Smooth muscle cell (in vitro differentiated cells): ENCODE measurements around the gene UPF1. TPM values are rescaled to one million over a fixed set of nuclear protein-coding genes. Genes with fewer than 3 reads are reported as not detected.

Experiments used
- DNase-seq: peaks from one replicate; lab custom pipeline; 2025; ENCODE audit not compliant: unreplicated experiment; lab: John Stamatoyannopoulos, UW
- H2AFZ ChIP-seq: fragments of 200-600 bp; sonication (generic); 2 replicates; pipeline ENCODE4 v1.6.0; 2016; ENCODE audit warnings: antibody characterized with exemption, low read depth, mild to moderate bottlenecking
- H3F3A ChIP-seq: fragments of 200-600 bp; sonication (generic); 2 replicates; pipeline ENCODE4 v1.6.0; 2017; ENCODE audit warnings: antibody characterized with exemption, low read depth
- H3K27ac ChIP-seq: fragments of 200-600 bp; sonication (generic); 2 replicates; pipeline ENCODE4 v1.5.1; 2016; ENCODE audit warnings: low read depth, mild to moderate bottlenecking
- H3K27me3 ChIP-seq: fragments of 200-600 bp; sonication (generic); 2 replicates; pipeline ENCODE4 v1.6.1; 2016; ENCODE audit warnings: low read depth, mild to moderate bottlenecking
- H3K36me3 ChIP-seq: fragments of 200-600 bp; sonication (generic); 2 replicates; pipeline ENCODE4 v1.5.1; 2016; ENCODE audit warnings: low read depth
- H3K4me1 ChIP-seq: fragments of 200-600 bp; sonication (generic); 2 replicates; pipeline ENCODE4 v1.5.1; 2016; ENCODE audit warnings: low read depth
- H3K4me2 ChIP-seq: fragments of 200-600 bp; sonication (generic); 2 replicates; pipeline ENCODE4 v1.6.0; 2016; ENCODE audit warnings: mild to moderate bottlenecking
- H3K4me3 ChIP-seq: fragments of 200-600 bp; sonication (generic); 2 replicates; pipeline ENCODE4 v1.5.1; 2016; ENCODE audit warnings: mild to moderate bottlenecking
- H3K79me2 ChIP-seq: fragments of 200-600 bp; sonication (generic); 2 replicates; pipeline ENCODE4 v1.6.0; 2016; ENCODE audit warnings: low read depth, mild to moderate bottlenecking
- H3K9ac ChIP-seq: fragments of 200-600 bp; sonication (generic); 2 replicates; pipeline ENCODE4 v1.6.0; 2016; ENCODE audit warnings: low read depth
- H3K9me3 ChIP-seq: fragments of 200-600 bp; sonication (generic); replicated peaks from 2 replicates; pipeline ENCODE4 v1.5.1; 2016; ENCODE audit warnings: low read depth
- H4K20me1 ChIP-seq: fragments of 200-600 bp; sonication (generic); 2 replicates; pipeline ENCODE4 v1.6.0; 2016; ENCODE audit warnings: low read depth
- WGBS: methylation state at CpG from one replicate; pipeline ENCODE4 v1.1.7; 2016; ENCODE audit warnings: low lambda C conversion rate; 5-methylcytosine and 5-hydroxymethylcytosine counted together
- polyA plus RNA-seq: library from polyadenylated mRNA; unstranded; fragments of >200 nt; fragmentation: Nextera tagmentation; extraction: Ambion mirVana; gene quantifications from 2 replicates; pipeline ENCODE4 v1.2.1, GENCODE V29; 2016
- total RNA-seq: library from RNA; depleted of rRNA; stranded (reverse); fragments of >200 nt; gene quantifications from 2 replicates; pipeline ENCODE4 v1.2.3, GENCODE V29; 2014
- TF ChIP-seq, protein P1 (sequence below): fragments of 200-600 bp; sonication (generic); IDR thresholded peaks from 2 replicates; pipeline ENCODE4 v1.5.1; 2017; ENCODE audit warnings: borderline replicate concordance, mild to moderate bottlenecking, antibody characterized with exemption; ENCODE audit not compliant: insufficient read depth, poor library complexity, severe bottlenecking

UPF1 gene
- total and polyA plus RNA-seq, 2 experiments from 2014 or later: 30.3 to 37.8 TPM

DNA sequence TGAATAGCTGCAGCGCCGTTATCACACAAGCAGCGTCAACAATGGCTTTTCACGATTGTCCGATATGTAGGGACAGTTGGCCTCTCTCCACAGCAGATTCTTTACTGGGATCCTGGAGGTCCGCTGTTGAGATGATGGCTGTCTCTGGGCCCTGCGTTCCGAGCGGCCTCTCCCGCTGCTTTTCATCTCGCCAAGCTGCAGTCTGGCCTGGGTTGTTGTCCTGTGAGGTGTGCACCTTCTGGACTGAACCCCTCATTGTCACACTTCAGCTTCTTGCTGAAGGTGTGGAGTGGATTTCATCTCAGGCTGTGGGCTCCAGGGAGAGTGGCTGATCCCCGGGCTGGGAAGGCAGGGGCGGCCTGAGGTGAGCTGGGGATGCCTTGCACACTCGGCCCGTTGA is 9.6 kb downstream of the UPF1 start:
- TF ChIP-seq, protein P1, sequence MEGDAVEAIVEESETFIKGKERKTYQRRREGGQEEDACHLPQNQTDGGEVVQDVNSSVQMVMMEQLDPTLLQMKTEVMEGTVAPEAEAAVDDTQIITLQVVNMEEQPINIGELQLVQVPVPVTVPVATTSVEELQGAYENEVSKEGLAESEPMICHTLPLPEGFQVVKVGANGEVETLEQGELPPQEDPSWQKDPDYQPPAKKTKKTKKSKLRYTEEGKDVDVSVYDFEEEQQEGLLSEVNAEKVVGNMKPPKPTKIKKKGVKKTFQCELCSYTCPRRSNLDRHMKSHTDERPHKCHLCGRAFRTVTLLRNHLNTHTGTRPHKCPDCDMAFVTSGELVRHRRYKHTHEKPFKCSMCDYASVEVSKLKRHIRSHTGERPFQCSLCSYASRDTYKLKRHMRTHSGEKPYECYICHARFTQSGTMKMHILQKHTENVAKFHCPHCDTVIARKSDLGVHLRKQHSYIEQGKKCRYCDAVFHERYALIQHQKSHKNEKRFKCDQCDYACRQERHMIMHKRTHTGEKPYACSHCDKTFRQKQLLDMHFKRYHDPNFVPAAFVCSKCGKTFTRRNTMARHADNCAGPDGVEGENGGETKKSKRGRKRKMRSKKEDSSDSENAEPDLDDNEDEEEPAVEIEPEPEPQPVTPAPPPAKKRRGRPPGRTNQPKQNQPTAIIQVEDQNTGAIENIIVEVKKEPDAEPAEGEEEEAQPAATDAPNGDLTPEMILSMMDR: no peak
- Histone ChIP-seq H3K27ac (no peak overlapping the region), H3K9me3 (no peaks in the 10 kb centered on the region), H2AFZ (no peak overlapping the region), H3F3A (no peaks in the 10 kb centered on the region), H3K79me2 (peaks cover 99% of the 10 kb centered on the region), H3K9ac (no peak overlapping the region), H3K4me3 (no peak overlapping the region), H3K4me1 (no peaks in the 10 kb centered on the region), H3K36me3 (no peaks in the 10 kb centered on the region), H3K4me2 (no peak overlapping the region), H4K20me1 (peaks cover 100% of the 10 kb centered on the region), H3K27me3 (no peaks in the 10 kb centered on the region)
- no peak for DNase-seq
- 97% methylated on average over 15 of the region's 15 CpGs for WGBS

DNA sequence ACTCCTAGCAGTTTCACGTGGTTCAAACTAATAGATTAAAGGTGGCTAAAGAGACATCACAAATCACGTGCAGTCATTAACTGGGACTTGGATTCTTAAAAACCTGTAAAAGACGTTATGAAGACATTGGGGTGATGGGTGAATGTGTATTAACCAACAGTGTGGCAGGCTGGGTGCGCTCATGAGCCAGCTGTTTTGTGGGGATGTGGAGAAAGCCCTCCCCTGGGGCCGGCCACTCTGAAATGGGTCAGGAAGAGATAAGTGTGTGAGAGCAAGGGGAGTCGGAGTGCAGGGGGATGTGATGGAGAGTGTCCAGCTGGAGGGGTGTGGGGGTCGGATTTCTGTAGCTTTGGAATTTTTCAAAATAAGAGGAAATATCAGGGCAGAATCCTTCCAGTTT is 10.4 kb downstream of the UPF1 start:
- H2AFZ ChIP-seq: no peak overlapping the region
- no peaks in the 10 kb centered on the region for H3K27me3 ChIP-seq
- no peak for DNase-seq
- H3K27ac ChIP-seq: no peak overlapping the region
- H4K20me1 ChIP-seq: peaks cover 100% of the 10 kb centered on the region
- H3K36me3 ChIP-seq: no peaks in the 10 kb centered on the region
- no peaks in the 10 kb centered on the region for H3K9me3 ChIP-seq
- WGBS: 85% methylated on average over 7 of the region's 7 CpGs
- TF ChIP-seq, protein P1: no peak
- no peak overlapping the region for H3K4me2 ChIP-seq
- no peak overlapping the region for H3K4me3 ChIP-seq
- no peaks in the 10 kb centered on the region for H3F3A ChIP-seq
- H3K9ac ChIP-seq: no peak overlapping the region
- peaks cover 96% of the 10 kb centered on the region for H3K79me2 ChIP-seq
- H3K4me1 ChIP-seq: no peaks in the 10 kb centered on the region

DNA sequence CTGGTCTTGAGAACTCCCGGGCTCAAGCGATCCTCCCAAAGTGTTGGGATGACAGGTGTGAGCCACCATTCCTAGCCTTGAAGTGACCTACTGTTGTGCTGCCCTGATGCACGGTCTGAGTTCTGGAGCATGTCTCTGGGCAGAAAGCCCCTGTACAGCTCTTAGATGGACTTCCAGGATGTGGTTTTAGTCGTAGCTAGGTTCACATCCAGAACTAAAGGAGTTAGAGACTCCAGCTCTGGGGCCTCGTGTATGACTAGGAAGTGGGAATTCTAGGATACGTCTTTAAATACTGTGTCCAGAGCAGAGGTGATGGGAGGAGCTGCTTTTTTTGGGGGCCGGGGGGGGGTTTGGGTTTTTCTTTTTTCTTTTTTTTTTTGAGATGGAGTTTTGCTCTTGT is 12.2 kb downstream of the UPF1 start:
- Histone ChIP-seq H3K9me3 (no peaks in the 10 kb centered on the region), H3K4me3 (no peak overlapping the region), H3K36me3 (no peaks in the 10 kb centered on the region), H3K27me3 (no peaks in the 10 kb centered on the region), H4K20me1 (peaks cover 100% of the 10 kb centered on the region), H3K4me2 (no peak overlapping the region), H3K79me2 (peaks cover 93% of the 10 kb centered on the region), H3F3A (peaks cover 7% of the 10 kb centered on the region), H3K9ac (no peak overlapping the region), H2AFZ (no peak overlapping the region), H3K4me1 (no peaks in the 10 kb centered on the region), H3K27ac (no peak overlapping the region)
- TF ChIP-seq, protein P1: no peak
- WGBS: 89% methylated on average over 7 of the region's 7 CpGs
- DNase-seq: no peak

DNA sequence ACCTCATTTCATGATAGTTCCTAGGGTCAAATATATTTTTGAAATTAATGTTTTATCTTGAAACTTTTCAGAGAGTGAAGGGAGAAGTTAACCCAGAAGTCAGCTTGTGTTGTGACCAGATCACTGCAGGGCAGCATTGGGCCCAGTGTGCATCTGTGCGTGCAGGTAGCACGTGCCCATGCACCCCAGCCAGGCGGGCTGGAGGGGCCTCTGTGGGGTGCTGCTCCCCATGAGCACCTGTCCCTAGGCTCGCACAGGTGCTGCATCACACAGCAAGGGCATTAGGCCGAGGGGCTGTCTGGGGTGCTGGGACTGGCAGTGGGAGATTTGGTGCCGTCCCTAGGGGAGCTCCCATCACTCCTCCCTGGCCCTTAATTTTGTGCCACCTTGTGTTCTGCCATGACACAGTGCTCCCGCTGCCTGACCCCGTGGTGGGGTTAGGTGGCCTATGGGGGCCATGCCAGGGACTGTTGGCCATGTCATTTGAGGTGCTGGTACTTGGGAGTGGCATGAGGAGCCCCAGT is 13.1 kb downstream of the UPF1 start:
- TF ChIP-seq, protein P1: no peak
- 100% methylated on average over 8 of the region's 8 CpGs for WGBS
- DNase-seq: no peak

More for the DNA sequence above, 13.1 kb downstream of the UPF1 start:
- H4K20me1 ChIP-seq: peaks cover 100% of the 10 kb centered on the region
- no peaks in the 10 kb centered on the region for H3K27me3 ChIP-seq
- H3K79me2 ChIP-seq: peaks cover 93% of the 10 kb centered on the region
- H3F3A ChIP-seq: peaks cover 12% of the 10 kb centered on the region
- no peaks in the 10 kb centered on the region for H3K9me3 ChIP-seq
- no peak overlapping the region for H3K4me2 ChIP-seq
- no peaks in the 10 kb centered on the region for H3K4me1 ChIP-seq
- H2AFZ ChIP-seq: no peak overlapping the region
- H3K27ac ChIP-seq: no peak overlapping the region
- no peaks in the 10 kb centered on the region for H3K36me3 ChIP-seq
- no peak overlapping the region for H3K4me3 ChIP-seq
- no peak overlapping the region for H3K9ac ChIP-seq
